Activated CD8-positive, alpha-beta T cell treated with anti-CD3 and anti-CD28 coated beads for 36 hours (primary cell): Measurements from ENCODE around the gene FZD2. TPM values are rescaled to one million over a fixed set of nuclear protein-coding genes. Genes with fewer than 3 reads are reported as not detected.

ENCODE experiments used
- ATAC-seq: fragments of 200-7000 bp; cut with Tn5 transposase; one replicate; pipeline ENCODE4 v1.10.0; 2021; ENCODE audit warnings: mild to moderate bottlenecking, moderate library complexity
- CTCF ChIA-PET: fragments of 350-600 bp; sonication (Branson Sonifier 250); formaldehyde crosslinking; loops from one replicate; lab custom pipeline; 2021; ENCODE audit warnings: antibody characterized with exemption; lab: Charles Lee
- POLR2A ChIA-PET: fragments of 350-600 bp; sonication (Branson Sonifier 250); formaldehyde crosslinking; loops from one replicate; lab custom pipeline; 2021; ENCODE audit warnings: antibody characterized with exemption; lab: Charles Lee
- DNase-seq: peaks from one replicate; pipeline ENCODE4 v3.0.0-alpha.2; 2020
- H3K27ac Mint-ChIP-seq: one replicate; pipeline ENCODE4 v1.8.0; 2021; ENCODE audit warnings: mild to moderate bottlenecking, mixed read lengths
- H3K27me3 Mint-ChIP-seq: one replicate; pipeline ENCODE4 v1.8.0; 2021; ENCODE audit warnings: mixed read lengths
- H3K36me3 Mint-ChIP-seq: one replicate; pipeline ENCODE4 v1.8.0; 2021; ENCODE audit warnings: low read depth, mixed read lengths
- H3K4me1 Mint-ChIP-seq: one replicate; pipeline ENCODE4 v1.8.0; 2021; ENCODE audit warnings: low read depth, mixed read lengths
- H3K4me3 Mint-ChIP-seq: one replicate; pipeline ENCODE4 v1.8.0; 2021; ENCODE audit warnings: mild to moderate bottlenecking, moderate library complexity, mixed read lengths
- H3K9me3 Mint-ChIP-seq: one replicate; pipeline ENCODE4 v1.8.0; 2021; ENCODE audit warnings: mixed read lengths
- CTCF ChIP-seq: fragments of 200-600 bp; IDR thresholded peaks from one replicate; pipeline ENCODE4 v1.8.0; 2022; ENCODE audit warnings: antibody characterized with exemption, mild to moderate bottlenecking
- intact Hi-C: fragments of 100-400 bp; cut with micrococcal nuclease; formaldehyde crosslinking; loops from one replicate; pipeline ENCODE4 v1.10.0; 2022
- total RNA-seq, 2 experiments: library from RNA; stranded (reverse); gene quantifications; one replicate each; pipeline ENCODE4 v1.2.3, GENCODE V29; 2021

Gene FZD2
- total RNA-seq, 2 experiments from 2014 or later, result 0.16 to 0.22 TPM

GRCh38 chr17:44543213-44543904 is 13.9 kb upstream of the FZD2 start:
- ChIA-PET POLR2A (no interaction called here), CTCF (interaction anchor here (2.8 kb wide), 1 partner anchor 9 kb away, joined by 17 read pairs; no protein-coding TSS in a partner anchor)
- ATAC-seq, result no peak
- H3K9me3 Mint-ChIP-seq, result no peaks in the 10 kb centered on the region
- no peak for DNase-seq
- no peak overlapping the region for H3K27ac Mint-ChIP-seq
- no peak for TF ChIP-seq CTCF
- intact Hi-C loops, result no loop called here
- H3K27me3 Mint-ChIP-seq, result peaks cover 24% of the 10 kb centered on the region
- peaks cover 4% of the 10 kb centered on the region for H3K4me1 Mint-ChIP-seq
- H3K4me3 Mint-ChIP-seq, result no peak overlapping the region
- no peaks in the 10 kb centered on the region for H3K36me3 Mint-ChIP-seq

- intact Hi-C loops, result no loop called here
- H3K36me3 Mint-ChIP-seq, result no peaks in the 10 kb centered on the region
- no peak overlapping the region for H3K27ac Mint-ChIP-seq
- POLR2A ChIA-PET, result interaction anchor here (0.6 kb wide), 1 partner anchor 281 kb away, joined by 4 read pairs; no protein-coding TSS in a partner anchor
- ATAC-seq (no peak), DNase-seq (no peak)
- peaks cover 4% of the 10 kb centered on the region for H3K4me1 Mint-ChIP-seq
- no peak overlapping the region for H3K4me3 Mint-ChIP-seq
- TF ChIP-seq CTCF, result no peak
- CTCF ChIA-PET, result interaction anchor here (2.8 kb wide), 1 partner anchor 10 kb away, joined by 17 read pairs; no protein-coding TSS in a partner anchor
- no peaks in the 10 kb centered on the region for H3K9me3 Mint-ChIP-seq
- peaks cover 25% of the 10 kb centered on the region for H3K27me3 Mint-ChIP-seq
Observed at GRCh38 chr17:44543905-44544523, 13.3 kb upstream of the FZD2 start.

- no peak for TF ChIP-seq CTCF
- H3K36me3 Mint-ChIP-seq, result no peaks in the 10 kb centered on the region
- CTCF ChIA-PET, result interaction anchor here (2.5 to 2.8 kb wide), 2 partner anchors 14 to 24 kb away, joined by 6 to 13 read pairs; no protein-coding TSS in a partner anchor
- intact Hi-C loops, result no loop called here
- no peaks in the 10 kb centered on the region for H3K9me3 Mint-ChIP-seq
- peaks cover 4% of the 10 kb centered on the region for H3K4me1 Mint-ChIP-seq
- H3K27me3 Mint-ChIP-seq, result peaks cover 18% of the 10 kb centered on the region
- DNase-seq (no peak), ATAC-seq (peak; percentile 24)
- no peak overlapping the region for H3K4me3 Mint-ChIP-seq
- H3K27ac Mint-ChIP-seq, result no peak overlapping the region
- POLR2A ChIA-PET, result no interaction called here
Observed at GRCh38 chr17:44546671-44547606, 10.3 kb upstream of the FZD2 start.

GRCh38 chr17:44547625-44548267 is 9.5 kb upstream of the FZD2 start:
- CTCF ChIA-PET, result interaction anchor here (2.5 to 2.8 kb wide), 2 partner anchors 14 to 25 kb away, joined by 6 to 13 read pairs; no protein-coding TSS in a partner anchor
- TF ChIP-seq CTCF, result no peak
- H3K4me3 Mint-ChIP-seq, result no peak overlapping the region
- H3K4me1 Mint-ChIP-seq, result peaks cover 4% of the 10 kb centered on the region
- no peaks in the 10 kb centered on the region for H3K36me3 Mint-ChIP-seq
- no peaks in the 10 kb centered on the region for H3K9me3 Mint-ChIP-seq
- ATAC-seq (no peak), DNase-seq (no peak)
- H3K27ac Mint-ChIP-seq, result no peak overlapping the region
- POLR2A ChIA-PET, result no interaction called here
- H3K27me3 Mint-ChIP-seq, result peaks cover 19% of the 10 kb centered on the region
- intact Hi-C loops, result no loop called here
